ENCODE data around the gene PTP4A2. TPM values are rescaled to one million over a fixed set of nuclear protein-coding genes. Genes with fewer than 3 reads are reported as not detected.

Gene PTP4A2
- total RNA-seq, 1 donor from 2014 or later: 249 TPM

DNA sequence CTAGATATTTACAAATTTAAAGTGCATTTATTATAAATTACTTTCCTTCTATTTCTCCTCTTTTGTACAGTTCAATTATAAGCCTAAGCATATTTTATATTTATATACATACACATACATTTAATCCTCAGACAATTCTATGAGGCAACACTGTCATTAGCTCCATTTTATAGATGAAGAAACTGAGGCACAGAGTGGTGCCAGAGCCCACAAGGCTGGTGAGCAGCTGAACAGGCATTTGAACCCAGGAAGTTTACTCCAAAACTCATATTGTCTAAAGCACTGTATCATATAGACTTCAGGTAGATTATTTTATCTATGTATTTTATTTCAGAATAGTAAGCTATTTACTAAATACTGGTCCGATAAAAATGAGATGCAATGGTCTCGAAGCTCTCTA lies 52.3 kb downstream of the PTP4A2 start:
- intact Hi-C loops (cut with micrococcal nuclease): loop anchor here (5.0 kb wide), 1 partner anchor 51 kb away; the partner anchor contains the start of gene PTP4A2
- CTCF ChIA-PET: interaction anchor here (0.7 kb wide), 1 partner anchor 101 kb away, joined by 3 read pairs; no protein-coding TSS in a partner anchor
- Mint-ChIP-seq H3K36me3 (ENCODE audit: low read depth) (no peaks in the 10 kb centered on the region), H3K27ac (no peak overlapping the region), H3K27me3 (no peaks in the 10 kb centered on the region), H3K9me3 (no peaks in the 10 kb centered on the region), H3K4me3 (no peak overlapping the region), H3K4me1 (peaks cover 45% of the 10 kb centered on the region)
- POLR2A ChIA-PET: interaction anchor here (0.6 kb wide), 1 partner anchor 451 kb away, joined by 3 read pairs; no protein-coding TSS in a partner anchor
- no peak for ATAC-seq (ENCODE audit: low read depth)
- no peak for DNase-seq
- TF ChIP-seq, protein P1, sequence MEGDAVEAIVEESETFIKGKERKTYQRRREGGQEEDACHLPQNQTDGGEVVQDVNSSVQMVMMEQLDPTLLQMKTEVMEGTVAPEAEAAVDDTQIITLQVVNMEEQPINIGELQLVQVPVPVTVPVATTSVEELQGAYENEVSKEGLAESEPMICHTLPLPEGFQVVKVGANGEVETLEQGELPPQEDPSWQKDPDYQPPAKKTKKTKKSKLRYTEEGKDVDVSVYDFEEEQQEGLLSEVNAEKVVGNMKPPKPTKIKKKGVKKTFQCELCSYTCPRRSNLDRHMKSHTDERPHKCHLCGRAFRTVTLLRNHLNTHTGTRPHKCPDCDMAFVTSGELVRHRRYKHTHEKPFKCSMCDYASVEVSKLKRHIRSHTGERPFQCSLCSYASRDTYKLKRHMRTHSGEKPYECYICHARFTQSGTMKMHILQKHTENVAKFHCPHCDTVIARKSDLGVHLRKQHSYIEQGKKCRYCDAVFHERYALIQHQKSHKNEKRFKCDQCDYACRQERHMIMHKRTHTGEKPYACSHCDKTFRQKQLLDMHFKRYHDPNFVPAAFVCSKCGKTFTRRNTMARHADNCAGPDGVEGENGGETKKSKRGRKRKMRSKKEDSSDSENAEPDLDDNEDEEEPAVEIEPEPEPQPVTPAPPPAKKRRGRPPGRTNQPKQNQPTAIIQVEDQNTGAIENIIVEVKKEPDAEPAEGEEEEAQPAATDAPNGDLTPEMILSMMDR (IDR thresholded peaks at IDR 0.05): no peak

DNA sequence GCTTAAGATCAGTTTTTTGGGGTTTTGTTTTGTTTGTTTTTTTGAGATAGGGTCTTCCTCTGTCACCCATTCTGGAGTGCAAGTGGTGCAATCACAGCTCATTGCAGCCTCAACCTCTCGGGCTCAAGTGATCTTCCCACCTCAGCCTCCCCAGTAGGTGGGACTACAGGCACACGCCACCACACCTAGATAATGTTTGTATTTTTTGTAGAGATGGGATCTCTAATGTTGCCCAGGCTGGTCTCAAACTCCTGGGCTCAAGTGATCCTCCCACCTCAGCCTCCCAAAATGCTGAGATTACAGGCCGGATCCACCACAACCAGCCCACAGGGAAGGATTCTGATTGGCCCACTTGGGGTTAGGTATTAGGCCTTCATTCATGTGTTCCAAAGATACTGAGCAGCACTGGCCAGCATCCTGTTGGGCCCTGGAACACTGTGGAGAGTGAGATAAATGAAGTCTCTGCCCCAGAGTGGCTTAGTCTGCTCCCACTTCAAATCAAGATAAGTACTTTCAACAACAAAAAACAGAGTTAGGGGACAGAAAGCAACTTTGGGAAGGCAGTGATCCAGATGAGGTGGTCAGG lies 54.7 kb downstream of the PTP4A2 start:
- TF ChIP-seq, protein P1 (IDR thresholded peaks at IDR 0.05): no peak
- Mint-ChIP-seq H3K27me3 (no peaks in the 10 kb centered on the region), H3K9me3 (no peaks in the 10 kb centered on the region), H3K4me1 (peaks cover 49% of the 10 kb centered on the region), H3K36me3 (ENCODE audit: low read depth) (no peaks in the 10 kb centered on the region), H3K27ac (peak overlapping the region; percentile 4), H3K4me3 (no peak overlapping the region)
- DNase-seq (no peak), ATAC-seq (ENCODE audit: low read depth) (no peak)
- POLR2A ChIA-PET: no interaction called here
- CTCF ChIA-PET: no interaction called here
- intact Hi-C loops (cut with micrococcal nuclease): loop anchor here (5.0 kb wide), 1 partner anchor 34 kb away; no protein-coding TSS in a partner anchor

DNA sequence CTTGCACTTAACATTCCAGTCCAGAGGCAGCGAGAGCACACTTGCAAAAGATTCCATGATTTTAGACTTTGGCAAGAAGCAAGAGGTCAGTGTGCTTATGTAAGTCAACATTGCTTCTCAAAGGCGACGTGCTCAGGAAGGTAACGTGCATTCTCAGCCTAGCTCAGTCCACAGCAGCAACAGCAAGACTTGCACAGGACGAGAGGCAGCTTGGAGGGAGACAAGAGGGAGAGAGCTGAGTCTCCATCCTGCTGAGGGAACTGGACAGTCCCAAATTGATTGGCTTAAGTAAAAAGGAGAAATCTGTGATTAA lies 56.5 kb downstream of the PTP4A2 start:
- Mint-ChIP-seq H3K27ac (peak overlapping the region; percentile 51), H3K4me1 (peaks cover 52% of the 10 kb centered on the region), H3K9me3 (no peaks in the 10 kb centered on the region), H3K36me3 (ENCODE audit: low read depth) (no peaks in the 10 kb centered on the region), H3K4me3 (peak overlapping the region; percentile 62), H3K27me3 (no peaks in the 10 kb centered on the region)
- TF ChIP-seq, protein P1 (IDR thresholded peaks at IDR 0.05): no peak
- ChIA-PET POLR2A (interaction anchor here (0.6 kb wide), 1 partner anchor 23 kb away, joined by 3 read pairs; no protein-coding TSS in a partner anchor), CTCF (no interaction called here)
- ATAC-seq (ENCODE audit: low read depth) (no peak), DNase-seq (no peak)
- intact Hi-C loops (cut with micrococcal nuclease): loop anchor here (5.0 kb wide), 1 partner anchor 36 kb away; no protein-coding TSS in a partner anchor

DNA sequence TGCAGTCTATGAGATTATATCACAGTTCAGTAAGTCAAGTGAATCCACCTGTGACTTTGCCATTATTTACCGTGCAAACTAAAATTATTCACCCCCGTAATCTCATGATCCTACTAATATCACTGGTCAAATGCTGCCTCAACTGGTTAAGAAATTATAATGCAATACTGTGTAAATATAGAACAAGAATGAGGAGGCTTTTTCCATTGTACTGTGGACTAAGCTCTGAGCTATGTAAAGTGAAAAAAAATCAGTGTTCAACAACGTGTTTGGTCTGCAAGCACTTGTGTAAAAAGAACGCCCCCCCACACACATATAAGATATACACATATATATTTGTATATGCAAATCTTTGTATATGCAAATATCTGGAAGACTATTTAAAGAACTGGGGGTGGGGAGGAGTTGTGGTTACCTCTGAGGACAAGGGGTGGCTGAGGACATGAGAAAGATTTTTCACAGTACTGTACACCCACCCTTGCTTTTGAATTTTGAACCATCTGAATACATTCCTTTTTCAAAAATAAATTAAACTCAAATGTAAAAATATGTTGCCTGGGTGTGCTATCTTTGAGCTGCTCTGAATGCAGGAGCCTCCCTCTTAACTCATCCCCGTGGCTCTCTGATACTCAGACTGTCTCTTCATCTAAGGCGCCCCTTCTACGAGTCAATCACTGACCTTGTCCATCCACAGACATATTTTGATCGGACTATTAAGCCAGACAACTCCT lies 57.0 kb downstream of the PTP4A2 start:
- intact Hi-C loops (cut with micrococcal nuclease): loop anchor here (1.0 to 5.0 kb wide), 2 partner anchors 8 to 36 kb away; no protein-coding TSS in a partner anchor

More for the DNA sequence above, 57.0 kb downstream of the PTP4A2 start:
- H3K36me3 Mint-ChIP-seq (ENCODE audit: low read depth): no peaks in the 10 kb centered on the region
- ATAC-seq (ENCODE audit: low read depth) (peak; percentile 74), DNase-seq (no peak)
- H3K4me3 Mint-ChIP-seq: peak overlapping the region; percentile 62
- H3K27ac Mint-ChIP-seq: peak overlapping the region; percentile 51
- peaks cover 55% of the 10 kb centered on the region for H3K4me1 Mint-ChIP-seq
- POLR2A ChIA-PET: interaction anchor here (0.6 to 1.7 kb wide), 3 partner anchors 8 to 54 kb away, joined by 3 to 7 read pairs (median 4); no protein-coding TSS in a partner anchor
- TF ChIP-seq, protein P1 (IDR thresholded peaks at IDR 0.05): no peak
- no peaks in the 10 kb centered on the region for H3K9me3 Mint-ChIP-seq
- H3K27me3 Mint-ChIP-seq: no peaks in the 10 kb centered on the region
- CTCF ChIA-PET: interaction anchor here (0.7 to 1.6 kb wide), 4 partner anchors 11 to 939 kb away, joined by 3 to 5 read pairs (median 4); no protein-coding TSS in a partner anchor

Data from activated B cell treated with CpG ODN at 0.5 μM for 24 hours (primary cell).